Measurements from ENCODE around the gene GPN3.

DNA sequence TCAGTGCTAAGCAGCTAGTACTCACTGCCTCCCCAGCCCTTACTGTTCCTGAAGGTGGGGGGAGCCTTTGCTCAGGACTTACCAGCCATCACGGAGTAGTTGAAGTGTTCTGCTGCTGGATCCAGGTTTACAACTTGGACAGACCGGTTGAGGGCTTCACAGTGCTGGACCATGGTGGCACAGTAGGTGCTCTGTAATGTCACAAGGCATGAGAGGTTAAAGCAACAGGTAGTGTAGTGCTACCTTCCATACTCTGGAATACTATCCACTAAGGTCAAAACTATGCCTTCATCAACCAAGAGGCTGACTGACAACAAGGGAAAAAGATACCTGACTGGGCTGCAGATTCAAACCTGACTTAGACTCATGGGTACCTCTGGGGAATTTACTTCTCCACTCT is 3.0 kb downstream of the GPN3 start:
- TF ChIP-seq CTCF (IDR thresholded peaks at IDR 0.05; ENCODE audit: low read depth, low read length, poor library complexity, severe bottlenecking): no peak
- TF ChIP-seq EZH2phosphoT487 (IDR thresholded peaks at IDR 0.05; ENCODE audit: borderline replicate concordance, low read length): no peak
